HepG2 (cell line): ENCODE data around the gene MMP25. TPM values are rescaled to one million over a fixed set of nuclear protein-coding genes. Genes with fewer than 3 reads are reported as not detected.

ENCODE experiments used
- AHR ChIP-seq: IDR thresholded peaks from 2 replicates; pipeline ENCODE4 v1.6.1; 2018; ENCODE audit warnings: missing genetic modification reagents, missing compliant biosample characterization
- ATF2 ChIP-seq: sonication (generic); formaldehyde crosslinking; IDR thresholded peaks from 2 replicates; pipeline ENCODE4 v1.4.0; 2020; ENCODE audit warnings: missing genetic modification reagents
- CEBPB ChIP-seq: IDR thresholded peaks from 2 replicates; pipeline ENCODE4 v1.6.1; 2011; ENCODE audit warnings: low read depth, low read length, improper control_type of control experiment, borderline replicate concordance
- DBP ChIP-seq: sonication (generic); formaldehyde crosslinking; IDR thresholded peaks from 2 replicates; pipeline ENCODE4 v1.4.0; 2020; ENCODE audit warnings: missing genetic modification reagents; ENCODE audit errors: not compliant biosample characterization
- DDIT3 ChIP-seq: sonication (generic); formaldehyde crosslinking; IDR thresholded peaks from 2 replicates; pipeline ENCODE4 v1.4.0; 2020; ENCODE audit warnings: mild to moderate bottlenecking, missing genetic modification reagents
- EHMT2 ChIP-seq: fragments of 200-600 bp; sonication (generic); IDR thresholded peaks from 2 replicates; pipeline ENCODE4 v1.7.0; 2017; ENCODE audit warnings: antibody characterized with exemption, low read depth, low read length, borderline replicate concordance
- FOSL2 ChIP-seq: sonication (generic); formaldehyde crosslinking; IDR thresholded peaks from 2 replicates; pipeline ENCODE4 v1.4.0; 2020; ENCODE audit warnings: missing genetic modification reagents
- GABPB1 ChIP-seq: IDR thresholded peaks from 2 replicates; pipeline ENCODE4 v1.6.1; 2016; ENCODE audit warnings: mild to moderate bottlenecking, missing genetic modification reagents, moderate library complexity, missing compliant biosample characterization
- HHEX ChIP-seq: IDR thresholded peaks from 2 replicates; pipeline ENCODE4 v1.6.1; 2016; ENCODE audit warnings: control low read depth
- PTBP1 ChIP-seq: fragments of 200-400 bp; formaldehyde crosslinking; IDR thresholded peaks from 2 replicates; pipeline ENCODE4 v1.6.1; 2018; ENCODE audit warnings: low read length, low read depth; ENCODE audit not compliant: poor library complexity, severe bottlenecking
- SIX1 ChIP-seq: sonication (generic); formaldehyde crosslinking; IDR thresholded peaks from 2 replicates; pipeline ENCODE4 v1.4.0; 2020; ENCODE audit warnings: missing genetic modification reagents, borderline replicate concordance
- SNAPC2 ChIP-seq: sonication (generic); formaldehyde crosslinking; IDR thresholded peaks from 2 replicates; pipeline ENCODE4 v1.8.1; 2022; ENCODE audit warnings: mild to moderate bottlenecking, missing genetic modification reagents
- SOX5 ChIP-seq: IDR thresholded peaks from 2 replicates; pipeline ENCODE4 v1.6.1; 2016; ENCODE audit warnings: borderline replicate concordance
- TMF1 ChIP-seq: sonication (generic); formaldehyde crosslinking; IDR thresholded peaks from 2 replicates; pipeline ENCODE4 v1.8.1; 2022; ENCODE audit warnings: low read depth, missing genetic modification reagents
- TOE1 ChIP-seq: sonication (generic); formaldehyde crosslinking; IDR thresholded peaks from 2 replicates; pipeline ENCODE4 v1.4.0; 2020; ENCODE audit warnings: mild to moderate bottlenecking, missing genetic modification reagents
- UBTF ChIP-seq: sonication (generic); formaldehyde crosslinking; IDR thresholded peaks from 2 replicates; pipeline ENCODE4 v1.4.0; 2020; ENCODE audit warnings: mild to moderate bottlenecking, missing genetic modification reagents
- YEATS2 ChIP-seq: sonication (generic); formaldehyde crosslinking; IDR thresholded peaks from 2 replicates; pipeline ENCODE4 v1.4.0; 2020; ENCODE audit warnings: missing genetic modification reagents, borderline replicate concordance
- ZFP36L1 ChIP-seq: sonication (generic); formaldehyde crosslinking; IDR thresholded peaks from 2 replicates; pipeline ENCODE4 v1.8.0; 2022; ENCODE audit warnings: mild to moderate bottlenecking, missing genetic modification reagents, moderate library complexity
- ZNF10 ChIP-seq: sonication (generic); formaldehyde crosslinking; IDR thresholded peaks from 2 replicates; pipeline ENCODE4 v1.4.0; 2020; ENCODE audit warnings: mild to moderate bottlenecking, low read depth, missing genetic modification reagents, borderline replicate concordance
- ZNF253 ChIP-seq: sonication (generic); formaldehyde crosslinking; IDR thresholded peaks from 2 replicates; pipeline ENCODE4 v1.8.0; 2022; ENCODE audit warnings: mild to moderate bottlenecking, missing genetic modification reagents, borderline replicate concordance
- ZNF687 ChIP-seq: sonication (generic); formaldehyde crosslinking; IDR thresholded peaks from 2 replicates; pipeline ENCODE4 v1.5.1; 2020; ENCODE audit warnings: mild to moderate bottlenecking, missing genetic modification reagents, moderate library complexity
- ZNF775 ChIP-seq: sonication (generic); formaldehyde crosslinking; IDR thresholded peaks from 2 replicates; pipeline ENCODE4 v1.4.0; 2020; ENCODE audit warnings: missing genetic modification reagents, mild to moderate bottlenecking, moderate library complexity, borderline replicate concordance
- polyA plus RNA-seq, 8 experiments: library from polyadenylated mRNA; depleted of rRNA in 3 of 8; stranded (reverse) in 7 of 8; unstranded in 1 of 8; fragments of >200 nt; fragmentation: Illumina TruSeq in 4 of 8; extraction: Trizol in 4 of 8; gene quantifications; 2 replicates each; pipeline versions ENCODE4 v1.2.1 to v1.2.3, GENCODE V29; 2011 to 2016; ENCODE audit warnings: low read depth in 4 of 8, missing spikeins in 1 of 8, mixed read lengths in 1 of 8; ENCODE audit not compliant: insufficient read depth in 1 of 8
- total RNA-seq, 5 experiments: library from RNA; depleted of rRNA; stranded (reverse); fragments of >200 nt; fragmentation: Illumina TruSeq; extraction: Trizol; gene quantifications; 2 replicates each; pipeline ENCODE4 v1.2.3, GENCODE V29; 2016; ENCODE audit warnings: low read depth in 1 of 5

Gene MMP25
- total and polyA plus RNA-seq, 2 of the 13 experiments (the other 11 are each of a cell fraction or from before 2014, with no cell fraction given): 0.04 to 0.08 TPM

- peak; percentile 21; the same call in 1 of the 2 replicates for TF ChIP-seq ZNF687 (CRISPR knock-in tag)
- no peak for TF ChIP-seq HHEX (CRISPR knock-in tag)
- TF ChIP-seq FOSL2 (CRISPR knock-in tag): peak; percentile 43; the same call in 1 of the 2 replicates
- TF ChIP-seq TOE1 (CRISPR knock-in tag): no peak
- no peak for TF ChIP-seq ZNF10 (CRISPR knock-in tag)
- TF ChIP-seq ZNF775 (CRISPR knock-in tag): no peak
- no peak for TF ChIP-seq EHMT2
- 0 out of 2 replicates have a peak, but pooled peaks have one; percentile 31 for TF ChIP-seq YEATS2
- TF ChIP-seq SIX1 (CRISPR knock-in tag): no peak
- TF ChIP-seq PTBP1: no peak
- TF ChIP-seq DBP (CRISPR knock-in tag): no peak
- no peak for TF ChIP-seq SNAPC2 (CRISPR knock-in tag)
- TF ChIP-seq ATF2 (CRISPR knock-in tag): 0 out of 2 replicates have a peak, but pooled peaks have one; percentile 47
- TF ChIP-seq CEBPB: peak; percentile 97
- TF ChIP-seq AHR (CRISPR knock-in tag): no peak
- peak; percentile 81; the same call in 1 of the 2 replicates for TF ChIP-seq SOX5 (CRISPR knock-in tag)
- no peak for TF ChIP-seq TMF1 (CRISPR knock-in tag)
- no peak for TF ChIP-seq ZFP36L1 (CRISPR knock-in tag)
- no peak for TF ChIP-seq ZNF253 (CRISPR knock-in tag)
- TF ChIP-seq UBTF: peak; percentile 25; the same call in 1 of the 2 replicates
- TF ChIP-seq GABPB1: 0 out of 2 replicates have a peak, but pooled peaks have one; percentile 11
- TF ChIP-seq DDIT3 (CRISPR knock-in tag): no peak
Observed at GRCh38 chr16:3038256-3038655, 8.1 kb upstream of the MMP25 start (continued).
